DOHH2 (cell line): ENCODE results near the gene C1orf116.

Experiments
- H3F3A ChIP-seq: fragments of 200-600 bp; sonication (generic), shearing (Covaris generic); 2 replicates; pipeline ENCODE4 v1.6.0; 2016; ENCODE audit warnings: antibody characterized with exemption, mild to moderate bottlenecking; ENCODE audit not compliant: control insufficient read depth, insufficient read depth
- H3K27ac ChIP-seq: fragments of 200-600 bp; sonication (generic); 2 replicates; pipeline ENCODE4 v1.5.1; 2014; ENCODE audit warnings: low read depth, mild to moderate bottlenecking, low read length, moderate library complexity
- H3K27me3 ChIP-seq: fragments of 200-600 bp; sonication (generic); 2 replicates; pipeline ENCODE4 v1.6.1; 2014; ENCODE audit warnings: mild to moderate bottlenecking, low read length, mixed read lengths; ENCODE audit not compliant: control insufficient read depth
- H3K36me3 ChIP-seq: fragments of 200-600 bp; sonication (generic); 2 replicates; pipeline ENCODE4 v1.6.1; 2014; ENCODE audit warnings: mild to moderate bottlenecking, low read length, moderate library complexity, mixed read lengths; ENCODE audit not compliant: control insufficient read depth
- H3K4me1 ChIP-seq: fragments of 200-600 bp; sonication (generic); 2 replicates; pipeline ENCODE4 v1.6.1; 2014; ENCODE audit warnings: mild to moderate bottlenecking, low read length, mixed read lengths; ENCODE audit not compliant: control insufficient read depth
- H3K4me2 ChIP-seq: fragments of 200-600 bp; sonication (generic); 2 replicates; pipeline ENCODE4 v1.6.0; 2014; ENCODE audit warnings: mild to moderate bottlenecking, low read length, moderate library complexity
- H3K4me3 ChIP-seq: fragments of 200-600 bp; sonication (generic); 2 replicates; pipeline ENCODE4 v1.5.1; 2014; ENCODE audit warnings: mild to moderate bottlenecking, low read length, mixed read lengths
- H3K79me2 ChIP-seq: fragments of 200-600 bp; sonication (generic); 2 replicates; pipeline ENCODE4 v1.6.1; 2014; ENCODE audit warnings: mild to moderate bottlenecking, low read length, mixed read lengths; ENCODE audit not compliant: control insufficient read depth
- H3K9me2 ChIP-seq: fragments of 200-600 bp; sonication (generic); replicated peaks from 2 replicates; pipeline ENCODE4 v1.6.1; 2014; ENCODE audit warnings: mild to moderate bottlenecking, low read length, mixed read lengths; ENCODE audit not compliant: control insufficient read depth
- H3K9me3 ChIP-seq: fragments of 200-600 bp; sonication (generic); 2 replicates; pipeline ENCODE4 v1.6.1; 2014; ENCODE audit warnings: antibody characterized with exemption, low read length, mixed read lengths; ENCODE audit not compliant: control insufficient read depth, insufficient read depth
- H4K20me1 ChIP-seq: fragments of 200-600 bp; sonication (generic); 2 replicates; pipeline ENCODE4 v1.6.0; 2014; ENCODE audit warnings: low read depth, mild to moderate bottlenecking, antibody characterized with exemption, low read length, moderate library complexity; ENCODE audit not compliant: control insufficient read depth, insufficient read depth
- CTCF ChIP-seq: fragments of 200-600 bp; sonication (generic); IDR thresholded peaks from one replicate; pipeline ENCODE4 v1.5.1; 2014; ENCODE audit warnings: antibody characterized with exemption, mild to moderate bottlenecking, low read depth, low read length; ENCODE audit not compliant: poor library complexity, severe bottlenecking
- EZH2phosphoT487 ChIP-seq: fragments of 200-600 bp; sonication (generic); IDR thresholded peaks from 2 replicates; pipeline ENCODE4 v1.6.1; 2017; ENCODE audit warnings: borderline replicate concordance, mild to moderate bottlenecking, antibody characterized with exemption, low read length, moderate library complexity, mixed read lengths

Gene C1orf116

GRCh38 chr1:206987873-206988272, 44.7 kb downstream of the C1orf116 start:
- no peaks in the 10 kb centered on the region for H3K4me1 ChIP-seq
- H4K20me1 ChIP-seq: no peaks in the 10 kb centered on the region
- H3K79me2 ChIP-seq: no peaks in the 10 kb centered on the region
- no peaks in the 10 kb centered on the region for H3K36me3 ChIP-seq
- H3F3A ChIP-seq: no peaks in the 10 kb centered on the region
- H3K9me3 ChIP-seq: no peaks in the 10 kb centered on the region
- no peak overlapping the region for H3K4me2 ChIP-seq
- TF ChIP-seq CTCF (no peak), EZH2phosphoT487 (no peak)
- no peak overlapping the region for H3K4me3 ChIP-seq
- H3K9me2 ChIP-seq: no peaks in the 10 kb centered on the region
- peaks cover 19% of the 10 kb centered on the region for H3K27me3 ChIP-seq
- no peak overlapping the region for H3K27ac ChIP-seq

GRCh38 chr1:206986885-206987284, 45.7 kb downstream of the C1orf116 start:
- Histone ChIP-seq H3K27ac (no peak overlapping the region), H4K20me1 (no peaks in the 10 kb centered on the region), H3K27me3 (peaks cover 20% of the 10 kb centered on the region), H3K9me3 (no peaks in the 10 kb centered on the region), H3F3A (no peaks in the 10 kb centered on the region), H3K4me3 (no peak overlapping the region), H3K4me2 (no peak overlapping the region), H3K36me3 (no peaks in the 10 kb centered on the region), H3K9me2 (no peaks in the 10 kb centered on the region), H3K4me1 (no peaks in the 10 kb centered on the region), H3K79me2 (no peaks in the 10 kb centered on the region)
- TF ChIP-seq EZH2phosphoT487 (no peak), CTCF (no peak)

DNA sequence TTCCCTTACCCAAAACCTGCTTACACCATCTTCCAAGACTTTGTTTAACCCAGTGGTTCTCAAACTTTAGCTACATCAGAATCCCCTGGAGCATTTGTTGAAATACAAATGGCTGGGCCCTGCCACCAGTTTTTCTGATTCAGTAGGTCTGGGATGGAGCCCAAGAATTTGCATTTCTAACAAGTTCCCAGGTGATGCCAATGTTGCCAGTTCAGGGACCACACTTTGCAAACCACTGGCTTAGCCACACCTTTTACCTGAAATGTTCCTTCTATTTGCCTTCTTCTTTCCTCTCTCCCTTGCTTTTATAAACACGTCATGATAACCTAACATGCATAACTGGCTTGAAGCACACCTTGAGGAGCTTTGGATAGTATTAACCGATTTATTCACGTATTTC, 46.2 kb downstream of the C1orf116 start:
- H3K9me3 ChIP-seq: no peaks in the 10 kb centered on the region
- H3K4me1 ChIP-seq: no peaks in the 10 kb centered on the region
- H3K79me2 ChIP-seq: no peaks in the 10 kb centered on the region
- H3K9me2 ChIP-seq: no peaks in the 10 kb centered on the region
- no peaks in the 10 kb centered on the region for H3K36me3 ChIP-seq
- no peak overlapping the region for H3K27ac ChIP-seq
- TF ChIP-seq CTCF (no peak), EZH2phosphoT487 (no peak)
- H3K4me2 ChIP-seq: no peak overlapping the region
- H3F3A ChIP-seq: no peaks in the 10 kb centered on the region
- no peaks in the 10 kb centered on the region for H4K20me1 ChIP-seq
- H3K27me3 ChIP-seq: peaks cover 22% of the 10 kb centered on the region
- no peak overlapping the region for H3K4me3 ChIP-seq

DNA sequence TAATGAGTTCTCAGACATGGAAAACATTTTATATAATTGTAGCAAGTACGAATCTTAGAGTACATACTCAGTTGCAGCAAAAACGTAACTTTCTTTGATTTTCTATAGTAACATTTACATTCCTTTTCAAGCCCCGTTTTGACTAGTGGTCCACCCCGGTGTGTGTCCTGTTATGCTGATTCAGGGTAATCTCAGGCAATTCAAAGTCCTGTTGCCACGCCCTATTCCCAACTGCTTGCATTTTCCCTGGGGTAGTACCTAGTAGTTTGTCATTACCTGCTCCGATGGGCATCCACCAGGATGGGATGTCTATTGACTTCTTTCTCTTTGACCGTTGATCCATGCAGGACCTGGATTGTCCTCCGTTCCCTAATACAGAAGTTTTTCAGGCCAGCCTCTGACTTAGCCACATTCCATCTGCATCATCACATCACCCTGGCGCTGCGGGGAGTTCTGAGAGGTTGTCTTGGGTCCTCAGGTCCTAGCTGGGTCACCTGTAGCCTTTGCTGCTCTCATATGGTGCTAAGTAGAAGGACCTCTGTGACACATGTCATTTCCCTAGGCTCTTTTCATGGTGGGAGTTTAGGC, 47.3 kb downstream of the C1orf116 start:
- Histone ChIP-seq H3K36me3 (no peaks in the 10 kb centered on the region), H3K27ac (no peak overlapping the region), H4K20me1 (no peaks in the 10 kb centered on the region), H3K4me2 (no peak overlapping the region), H3K9me2 (no peaks in the 10 kb centered on the region), H3K4me1 (no peaks in the 10 kb centered on the region), H3K9me3 (no peaks in the 10 kb centered on the region), H3F3A (no peaks in the 10 kb centered on the region), H3K79me2 (no peaks in the 10 kb centered on the region), H3K27me3 (peaks cover 25% of the 10 kb centered on the region), H3K4me3 (no peak overlapping the region)
- TF ChIP-seq EZH2phosphoT487: no peak
- TF ChIP-seq CTCF: no peak
